Psoas muscle (tissue), 8 donors: ENCODE data around the gene SETDB1. TPM values are rescaled to one million over a fixed set of nuclear protein-coding genes. Genes with fewer than 3 reads are reported as not detected.
A peak's percentile ranks its signal among the peaks of the same experiment; 100 is the strongest.

Experiments
- ATAC-seq, 4 donors: fragments of 200-7000 bp; cut with Tn5 transposase; one replicate each; pipeline ENCODE4 v1.9.1; 2020; ENCODE audit warnings: moderate library complexity in 3 of 4, mild to moderate bottlenecking in 2 of 4
- DNase-seq, 2 donors: peaks; one replicate each; pipeline ENCODE4 v3.0.0-alpha.2; 2020
- H3K27ac ChIP-seq: fragments of 200-600 bp; one replicate; pipeline ENCODE4 v1.8.0; 2022
- H3K27me3 ChIP-seq, 3 donors: fragments of 200-600 bp in 1 of 3; one replicate each; pipeline versions ENCODE4 v1.6.1 to v1.8.0; 2013 to 2022; ENCODE audit warnings: low read length in 2 of 3, mild to moderate bottlenecking in 2 of 3, moderate library complexity in 1 of 3; ENCODE audit not compliant: insufficient read depth in 3 of 3
- H3K36me3 ChIP-seq, 2 donors: fragments of 200-600 bp in 1 of 2; one replicate each; pipeline versions ENCODE4 v1.6.1 to v1.8.0; 2013 to 2022; ENCODE audit warnings: low read depth in 1 of 2, mild to moderate bottlenecking in 1 of 2, moderate library complexity in 1 of 2; ENCODE audit not compliant: insufficient read depth in 1 of 2
- H3K4me1 ChIP-seq: fragments of 200-600 bp; one replicate; pipeline ENCODE4 v1.8.0; 2022
- H3K4me3 ChIP-seq: fragments of 200-600 bp; one replicate; pipeline ENCODE4 v1.8.0; 2022; ENCODE audit warnings: mild to moderate bottlenecking
- H3K9me3 ChIP-seq: fragments of 200-600 bp; one replicate; pipeline ENCODE4 v1.8.0; 2022
- CTCF ChIP-seq: fragments of 200-600 bp; IDR thresholded peaks from one replicate; pipeline ENCODE4 v1.8.0; 2022; ENCODE audit warnings: antibody characterized with exemption
- WGBS, 3 donors: extraction: QIAGEN DNeasy Blood & Tissue Kit; methylation state at CpG; one replicate each; pipeline versions ENCODE4 v1.1.6 to v1.1.7; 2013; 5-methylcytosine and 5-hydroxymethylcytosine counted together
- intact Hi-C, 2 donors: fragments of 100-400 bp; cut with DNase I; formaldehyde crosslinking; loops; one replicate each; pipeline versions ENCODE4 v1.11.0 to v1.14.2; 2022
- polyA plus RNA-seq, 3 donors: library from polyadenylated mRNA; stranded (reverse); fragments of 200-250 nt; gene quantifications; one replicate each; pipeline ENCODE4 v1.2.3, GENCODE V29; 2013
- total RNA-seq, 4 donors: library from RNA; stranded (reverse); fragmentation: NEBNext Ultra II Directional in 2 of 4; extraction: Animal tissue kit (Norgen Biotek cat#: 25700) in 2 of 4; gene quantifications; one replicate each; pipeline versions ENCODE4 v1.2.1 to v1.2.4, GENCODE V29; 2021 to 2023
- donor health status: healthy with polysubstance abuse.
- donor health status: DM: no; HTN: no; CAD: no; lungs with moderate emphysema.
- donor health status: Bipolar disorder and iron deficiency.
- donor health status: healthy.
- donor health status: DM: yes; HTN: yes; CAD: no.
- donor health status: DM: no; HTN: no; CAD: no.
- donor health status: DM: no; HTN: no; CAD: no.
- donor health status: DM: yes; HTN: yes; CAD: no.

The SETDB1 gene
- total and polyA plus RNA-seq, 7 donors: 12.8 to 27.1 (median 19.4) TPM

- no peak for DNase-seq
- 92 to 94% (median 93%) methylated on average over 9 of the region's 9 CpGs for WGBS, 3 donors
- Histone ChIP-seq H3K4me1 (peaks cover 29% of the 10 kb centered on the region), H3K9me3 (no peaks in the 10 kb centered on the region), H3K27me3 (no peaks in the 10 kb centered on the region), H3K4me3 (no peak overlapping the region), H3K36me3 (no peaks in the 10 kb centered on the region), H3K27ac (peak overlapping the region; percentile 97)
- ATAC-seq: no peak
- intact Hi-C loops: loop anchor here in 1 of 2 donors (5.0 kb wide), 1 partner anchor 99 kb away; the partner anchor contains the start of gene ARNT
- no peak for TF ChIP-seq CTCF
Measured at GRCh38 chr1:150976401-150976821, 50.2 kb downstream of the SETDB1 start.

GRCh38 chr1:150976879-150977694 is 50.9 kb downstream of the SETDB1 start:
- Histone ChIP-seq H3K27ac (peak overlapping the region; percentile 97), H3K27me3 (no peaks in the 10 kb centered on the region), H3K36me3 (no peaks in the 10 kb centered on the region), H3K4me3 (no peak overlapping the region), H3K4me1 (peaks cover 22% of the 10 kb centered on the region), H3K9me3 (no peaks in the 10 kb centered on the region)
- intact Hi-C loops: loop anchor here in 1 of 2 donors (5.0 kb wide), 1 partner anchor 100 kb away; the partner anchor contains the start of gene ARNT
- ATAC-seq (peak; percentile 82 to 90 (median 86)), DNase-seq (peak; percentile 86 to 94)
- TF ChIP-seq CTCF: no peak
- 43 to 61% (median 46%) methylated on average over 11 of the region's 11 CpGs for WGBS, 3 donors

DNA sequence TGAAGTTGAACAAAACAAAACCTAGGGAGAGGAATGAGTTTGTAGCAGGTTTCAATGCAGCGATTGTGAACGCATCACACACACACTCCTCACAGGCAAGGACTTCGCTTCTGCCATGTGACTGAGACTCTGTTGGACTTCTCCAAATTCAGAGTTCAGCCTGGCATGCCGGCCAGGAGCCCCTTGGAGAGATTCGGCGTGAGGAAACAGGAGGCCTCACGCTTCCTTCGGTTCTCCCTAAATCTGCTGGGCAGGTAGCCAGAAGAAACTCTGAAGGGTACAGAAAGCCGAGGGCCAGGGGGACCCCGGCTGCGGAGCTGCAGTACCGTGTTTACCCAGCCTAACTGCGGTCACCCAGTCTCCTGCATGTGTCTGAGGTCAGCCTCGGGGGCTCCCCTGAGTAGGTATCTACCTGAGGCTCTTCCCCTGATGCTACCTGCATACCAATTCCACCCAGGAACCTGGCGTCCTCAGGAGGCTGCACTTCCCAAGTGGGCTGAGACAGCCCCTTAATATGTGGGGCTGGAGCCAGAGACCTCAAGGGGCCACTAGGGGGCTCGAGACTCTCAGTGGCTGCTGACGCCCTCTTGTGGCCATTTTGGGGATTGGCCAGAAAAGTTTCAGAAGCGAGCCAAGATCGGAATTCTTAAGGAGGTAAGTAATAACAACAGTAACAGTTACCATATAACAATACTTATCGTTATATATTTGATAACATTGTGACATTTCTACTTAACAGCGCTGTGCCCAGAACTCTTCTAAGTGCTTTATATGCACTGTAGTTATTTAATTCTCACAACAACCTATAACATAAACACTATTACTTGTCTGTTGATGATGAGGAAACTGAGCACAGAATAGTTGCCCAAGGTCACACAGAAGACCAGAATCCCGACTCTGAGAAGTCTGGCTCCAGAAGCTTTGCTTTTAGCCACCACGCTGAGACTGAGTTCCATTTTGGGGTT is 53.2 kb downstream of the SETDB1 start:
- Histone ChIP-seq H3K4me1 (peaks cover 8% of the 10 kb centered on the region), H3K36me3 (no peaks in the 10 kb centered on the region), H3K9me3 (no peaks in the 10 kb centered on the region), H3K4me3 (peak overlapping the region; percentile 26), H3K27me3 (no peaks in the 10 kb centered on the region), H3K27ac (peak overlapping the region; percentile 54)
- peak; percentile 85 to 90 for DNase-seq
- WGBS, 3 donors: 31 to 40% (median 32%) methylated on average over 23 of the region's 23 CpGs
- intact Hi-C loops: loop anchor here in 1 of 2 donors (5.0 kb wide), 1 partner anchor 102 kb away; the partner anchor contains the start of gene ARNT
- ATAC-seq: peak; percentile 48 to 67 (median 62)
- TF ChIP-seq CTCF: peak; percentile 99

DNA sequence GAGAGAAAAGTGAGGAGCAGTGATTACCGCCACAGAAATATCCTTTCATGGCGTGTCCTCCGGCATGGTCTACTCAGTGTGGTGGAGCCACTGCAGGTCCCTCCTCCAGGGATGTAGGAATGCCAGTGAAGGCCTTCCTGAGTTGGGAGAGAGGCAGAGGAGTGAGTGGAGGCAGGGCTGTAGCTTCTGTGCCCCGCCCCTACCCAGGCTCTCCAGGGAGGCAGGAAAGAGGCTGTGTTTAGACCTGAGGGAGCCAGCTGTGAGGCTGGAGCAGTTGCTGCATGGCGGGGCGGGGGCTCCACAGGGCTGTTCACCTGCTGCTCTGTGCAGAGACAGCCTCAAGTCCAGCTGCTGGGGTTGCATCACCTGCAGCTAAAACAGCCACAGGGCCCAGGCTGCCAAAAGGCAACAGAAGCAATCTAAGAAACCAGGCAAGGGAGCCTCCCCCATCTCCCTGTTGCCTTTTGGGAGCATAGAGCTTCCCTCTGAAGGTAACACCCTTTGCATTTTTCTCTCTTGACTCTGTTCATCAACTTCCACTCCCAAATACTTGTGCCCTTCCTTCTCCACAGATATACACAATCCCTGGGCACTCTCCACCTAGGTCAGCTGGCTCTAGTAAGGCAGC is 55.1 kb downstream of the SETDB1 start:
- Histone ChIP-seq H3K9me3 (no peaks in the 10 kb centered on the region), H3K36me3 (no peaks in the 10 kb centered on the region), H3K4me3 (no peak overlapping the region), H3K4me1 (peaks cover 8% of the 10 kb centered on the region), H3K27me3 (no peaks in the 10 kb centered on the region), H3K27ac (no peak overlapping the region)
- ATAC-seq (no peak), DNase-seq (no peak)
- TF ChIP-seq CTCF: no peak
- WGBS, 3 donors: 78 to 93% (median 87%) methylated on average over 6 of the region's 6 CpGs
- intact Hi-C loops: no loop called here
